ENCODE measurements around the gene MAN1C1.

The MAN1C1 gene

GRCh38 chr1:25744636-25745425 lies 128.2 kb downstream of the MAN1C1 start:
- no peak for DNase-seq

GRCh38 chr1:25746299-25747045 lies 129.9 kb downstream of the MAN1C1 start:
- no peak for DNase-seq

- DNase-seq = no peak
Observed at GRCh38 chr1:25747046-25747719, 130.6 kb downstream of the MAN1C1 start.

GRCh38 chr1:25748531-25749205 lies 132.1 kb downstream of the MAN1C1 start:
- DNase-seq = no peak

GRCh38 chr1:25750923-25751605 lies 134.5 kb downstream of the MAN1C1 start:
- no peak for DNase-seq

GRCh38 chr1:25754470-25755181 lies 138.0 kb downstream of the MAN1C1 start:
- DNase-seq = no peak

GRCh38 chr1:25755475-25756125 lies 139.0 kb downstream of the MAN1C1 start:
- DNase-seq = no peak

GRCh38 chr1:25756215-25756614 lies 139.6 kb downstream of the MAN1C1 start:
- no peak for DNase-seq

- no peak for DNase-seq
Observed at GRCh38 chr1:25757151-25757845, 140.7 kb downstream of the MAN1C1 start.

GRCh38 chr1:25757846-25758185 lies 141.2 kb downstream of the MAN1C1 start:
- DNase-seq = no peak

- no peak for DNase-seq
Observed at GRCh38 chr1:25758466-25759070, 142.0 kb downstream of the MAN1C1 start.

- no peak for DNase-seq
Observed at GRCh38 chr1:25760122-25760719, 143.6 kb downstream of the MAN1C1 start.

GRCh38 chr1:25760871-25761270 lies 144.3 kb downstream of the MAN1C1 start:
- DNase-seq = no peak

- DNase-seq = no peak
Observed at GRCh38 chr1:25763493-25763892, 146.9 kb downstream of the MAN1C1 start.

- DNase-seq = no peak
Observed at GRCh38 chr1:25765136-25765922, 148.7 kb downstream of the MAN1C1 start.

GRCh38 chr1:25765923-25766589 lies 149.5 kb downstream of the MAN1C1 start:
- DNase-seq = no peak

- no peak for DNase-seq
Observed at GRCh38 chr1:25766721-25767436, 150.3 kb downstream of the MAN1C1 start.

- DNase-seq = no peak
Observed at GRCh38 chr1:25767437-25767770, 150.8 kb downstream of the MAN1C1 start.

Measured in stimulated activated CD4-positive, alpha-beta T cell treated with anti-CD3 and anti-CD28 coated beads, Interleukin-2, amount 100 ng/mL, for 48 hours (primary cell).